Measurements from ENCODE around the gene STRAP.
"Not testable (repeated sequence)": the region's sequence is repeated elsewhere in the genome, so short reads cannot be mapped to it uniquely, and the experiment has no call there.

Gene STRAP

GRCh38 chr12:15874556-15875145 is 7.5 kb upstream of the STRAP start:
- not testable (repeated sequence) for DNase-seq

- no peak for DNase-seq
These were observed 6.3 kb upstream of the STRAP start for GRCh38 chr12:15875863-15876262.

- no peak for DNase-seq
These were observed 2.8 kb upstream of the STRAP start for GRCh38 chr12:15879413-15879812.

- no peak for DNase-seq
These were observed 1.5 kb upstream of the STRAP start for GRCh38 chr12:15880721-15881120.

- no peak for DNase-seq
These were observed 1.3 kb downstream of the STRAP start for GRCh38 chr12:15883536-15883935.

- DNase-seq: no peak
These were observed 4.3 kb downstream of the STRAP start for GRCh38 chr12:15886372-15887042.

- no peak for DNase-seq
These were observed 5.0 kb downstream of the STRAP start for GRCh38 chr12:15887043-15887817.

GRCh38 chr12:15892645-15893259 is 10.6 kb downstream of the STRAP start:
- no peak for DNase-seq

GRCh38 chr12:15893260-15893659 is 11.1 kb downstream of the STRAP start:
- no peak for DNase-seq

GRCh38 chr12:15896867-15897266 is 14.7 kb downstream of the STRAP start:
- no peak for DNase-seq

GRCh38 chr12:15897433-15897832 is 15.2 kb downstream of the STRAP start:
- DNase-seq: no peak

GRCh38 chr12:15899282-15899870 is 17.2 kb downstream of the STRAP start:
- DNase-seq: no peak

GRCh38 chr12:15904378-15904920 is 22.3 kb downstream of the STRAP start:
- no peak for DNase-seq

- no peak for DNase-seq
These were observed 28.3 kb downstream of the STRAP start for GRCh38 chr12:15910468-15910863.

- DNase-seq: peak; percentile 88
These were observed 28.9 kb downstream of the STRAP start, which contains the start of gene DERA for GRCh38 chr12:15910864-15911721. Gene DERA, plus strand, starts transcription at chr12:15911332. Its CDS starts 52 bp downstream, at chr12:15911384.

GRCh38 chr12:15911931-15912330 is 29.7 kb downstream of the STRAP start:
- not testable (repeated sequence) for DNase-seq

GRCh38 chr12:15914131-15914530 is 31.9 kb downstream of the STRAP start:
- not testable (repeated sequence) for DNase-seq

- no peak for DNase-seq
These were observed 35.9 kb downstream of the STRAP start for GRCh38 chr12:15918066-15918465.

- no peak for DNase-seq
These were observed 37.2 kb downstream of the STRAP start for GRCh38 chr12:15919418-15919817.

GRCh38 chr12:15924956-15925355 is 42.8 kb downstream of the STRAP start:
- no peak for DNase-seq

- no peak for DNase-seq
These were observed 46.2 kb downstream of the STRAP start for GRCh38 chr12:15928346-15928745.

All from left hindlimb (tissue), 1 donor.